ENCODE results near the gene CAMK2G.
"Not testable (repeated sequence)": the region's sequence is repeated elsewhere in the genome, so short reads cannot be mapped to it uniquely, and the experiment has no call there.

GRCh38 chr10:73829090-73829489 lies 45.3 kb downstream of the CAMK2G start:
- not testable (repeated sequence) for TF ChIP-seq CTCF, POLR2AphosphoS5 (IDR thresholded peaks at IDR 0.05)
